ENCODE measurements around the gene PIK3C2G.

DNA sequence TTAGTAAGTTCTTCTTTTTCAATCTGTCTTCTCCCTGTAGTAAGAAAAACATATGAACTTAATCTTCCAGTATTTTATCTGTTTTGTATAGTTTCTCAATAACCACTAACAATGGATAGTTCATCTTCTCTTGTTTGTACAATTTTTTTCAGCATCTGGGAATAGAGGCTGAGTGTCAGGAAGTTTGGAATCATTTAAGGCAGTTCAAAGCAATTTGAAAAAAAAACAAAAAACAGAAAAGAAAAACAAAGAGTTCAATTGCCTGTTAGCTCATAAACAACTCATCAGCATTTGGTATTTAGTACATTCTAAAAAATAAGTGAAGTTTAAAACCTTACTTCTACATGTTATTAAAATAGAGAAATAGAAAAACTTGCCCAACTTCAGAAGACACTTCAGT, 359.7 kb downstream of the PIK3C2G start:
- TF ChIP-seq, protein P1, sequence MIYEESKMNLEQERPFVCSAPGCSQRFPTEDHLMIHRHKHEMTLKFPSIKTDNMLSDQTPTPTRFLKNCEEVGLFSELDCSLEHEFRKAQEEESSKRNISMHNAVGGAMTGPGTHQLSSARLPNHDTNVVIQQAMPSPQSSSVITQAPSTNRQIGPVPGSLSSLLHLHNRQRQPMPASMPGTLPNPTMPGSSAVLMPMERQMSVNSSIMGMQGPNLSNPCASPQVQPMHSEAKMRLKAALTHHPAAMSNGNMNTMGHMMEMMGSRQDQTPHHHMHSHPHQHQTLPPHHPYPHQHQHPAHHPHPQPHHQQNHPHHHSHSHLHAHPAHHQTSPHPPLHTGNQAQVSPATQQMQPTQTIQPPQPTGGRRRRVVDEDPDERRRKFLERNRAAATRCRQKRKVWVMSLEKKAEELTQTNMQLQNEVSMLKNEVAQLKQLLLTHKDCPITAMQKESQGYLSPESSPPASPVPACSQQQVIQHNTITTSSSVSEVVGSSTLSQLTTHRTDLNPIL (CRISPR knock-in tag; IDR thresholded peaks at IDR 0.05; ENCODE audit: low read depth), result no peak
- TF ChIP-seq, protein P2, sequence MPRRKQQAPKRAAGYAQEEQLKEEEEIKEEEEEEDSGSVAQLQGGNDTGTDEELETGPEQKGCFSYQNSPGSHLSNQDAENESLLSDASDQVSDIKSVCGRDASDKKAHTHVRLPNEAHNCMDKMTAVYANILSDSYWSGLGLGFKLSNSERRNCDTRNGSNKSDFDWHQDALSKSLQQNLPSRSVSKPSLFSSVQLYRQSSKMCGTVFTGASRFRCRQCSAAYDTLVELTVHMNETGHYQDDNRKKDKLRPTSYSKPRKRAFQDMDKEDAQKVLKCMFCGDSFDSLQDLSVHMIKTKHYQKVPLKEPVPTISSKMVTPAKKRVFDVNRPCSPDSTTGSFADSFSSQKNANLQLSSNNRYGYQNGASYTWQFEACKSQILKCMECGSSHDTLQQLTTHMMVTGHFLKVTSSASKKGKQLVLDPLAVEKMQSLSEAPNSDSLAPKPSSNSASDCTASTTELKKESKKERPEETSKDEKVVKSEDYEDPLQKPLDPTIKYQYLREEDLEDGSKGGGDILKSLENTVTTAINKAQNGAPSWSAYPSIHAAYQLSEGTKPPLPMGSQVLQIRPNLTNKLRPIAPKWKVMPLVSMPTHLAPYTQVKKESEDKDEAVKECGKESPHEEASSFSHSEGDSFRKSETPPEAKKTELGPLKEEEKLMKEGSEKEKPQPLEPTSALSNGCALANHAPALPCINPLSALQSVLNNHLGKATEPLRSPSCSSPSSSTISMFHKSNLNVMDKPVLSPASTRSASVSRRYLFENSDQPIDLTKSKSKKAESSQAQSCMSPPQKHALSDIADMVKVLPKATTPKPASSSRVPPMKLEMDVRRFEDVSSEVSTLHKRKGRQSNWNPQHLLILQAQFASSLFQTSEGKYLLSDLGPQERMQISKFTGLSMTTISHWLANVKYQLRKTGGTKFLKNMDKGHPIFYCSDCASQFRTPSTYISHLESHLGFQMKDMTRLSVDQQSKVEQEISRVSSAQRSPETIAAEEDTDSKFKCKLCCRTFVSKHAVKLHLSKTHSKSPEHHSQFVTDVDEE (CRISPR knock-in tag; IDR thresholded peaks at IDR 0.05), result no peak
- TF ChIP-seq ISL1 (CRISPR knock-in tag; IDR thresholded peaks at IDR 0.05), result no peak
- TF ChIP-seq ZFP3 (CRISPR knock-in tag; IDR thresholded peaks at IDR 0.05), result no peak
- TF ChIP-seq TOX (CRISPR knock-in tag; IDR thresholded peaks at IDR 0.05; ENCODE audit: borderline replicate concordance), result no peak
- no peak for TF ChIP-seq ZNF565 (CRISPR knock-in tag; conservative IDR thresholded peaks at IDR 0.05; ENCODE audit: low read depth)
- no peak for TF ChIP-seq ZFP30 (CRISPR knock-in tag; IDR thresholded peaks at IDR 0.05)
- no peak for TF ChIP-seq CSDC2 (CRISPR knock-in tag; IDR thresholded peaks at IDR 0.05)
- TF ChIP-seq, protein P3, sequence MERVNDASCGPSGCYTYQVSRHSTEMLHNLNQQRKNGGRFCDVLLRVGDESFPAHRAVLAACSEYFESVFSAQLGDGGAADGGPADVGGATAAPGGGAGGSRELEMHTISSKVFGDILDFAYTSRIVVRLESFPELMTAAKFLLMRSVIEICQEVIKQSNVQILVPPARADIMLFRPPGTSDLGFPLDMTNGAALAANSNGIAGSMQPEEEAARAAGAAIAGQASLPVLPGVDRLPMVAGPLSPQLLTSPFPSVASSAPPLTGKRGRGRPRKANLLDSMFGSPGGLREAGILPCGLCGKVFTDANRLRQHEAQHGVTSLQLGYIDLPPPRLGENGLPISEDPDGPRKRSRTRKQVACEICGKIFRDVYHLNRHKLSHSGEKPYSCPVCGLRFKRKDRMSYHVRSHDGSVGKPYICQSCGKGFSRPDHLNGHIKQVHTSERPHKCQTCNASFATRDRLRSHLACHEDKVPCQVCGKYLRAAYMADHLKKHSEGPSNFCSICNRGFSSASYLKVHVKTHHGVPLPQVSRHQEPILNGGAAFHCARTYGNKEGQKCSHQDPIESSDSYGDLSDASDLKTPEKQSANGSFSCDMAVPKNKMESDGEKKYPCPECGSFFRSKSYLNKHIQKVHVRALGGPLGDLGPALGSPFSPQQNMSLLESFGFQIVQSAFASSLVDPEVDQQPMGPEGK (CRISPR knock-in tag; IDR thresholded peaks at IDR 0.05; ENCODE audit: borderline replicate concordance), result no peak
- TF ChIP-seq PPARA (CRISPR knock-in tag; IDR thresholded peaks at IDR 0.05; ENCODE audit: borderline replicate concordance), result no peak
- no peak for TF ChIP-seq SNAI2 (CRISPR knock-in tag; IDR thresholded peaks at IDR 0.05)

Measured in SK-N-SH treated with all-trans-retinoic acid at 6 μM for 48 hours (cell line).